Caki2 (cell line): Measurements from ENCODE around the gene TMEM182. TPM values are rescaled to one million over a fixed set of nuclear protein-coding genes. Genes with fewer than 3 reads are reported as not detected.

Experiments
- DNase-seq: peaks from one replicate; pipeline ENCODE4 v3.0.0-alpha.2; 2015; ENCODE audit warnings: low read depth
- in situ Hi-C: cut with HindIII; loops from 2 replicates; pipeline ENCODE4 v1.10.0; 2016; ENCODE audit warnings: low sequenced_read_pairs, low pct_unique_long_range_greater_than_20kb, mixed read lengths
- total RNA-seq: library from RNA; depleted of rRNA; stranded (reverse); fragments of >200 nt; shearing (Covaris generic); gene quantifications from 2 replicates; pipeline ENCODE4 v1.2.3, GENCODE V29; 2014; ENCODE audit warnings: low replicate concordance

Gene TMEM182
- total RNA-seq, 1 experiment from 2014 or later: 5.2 TPM

DNA sequence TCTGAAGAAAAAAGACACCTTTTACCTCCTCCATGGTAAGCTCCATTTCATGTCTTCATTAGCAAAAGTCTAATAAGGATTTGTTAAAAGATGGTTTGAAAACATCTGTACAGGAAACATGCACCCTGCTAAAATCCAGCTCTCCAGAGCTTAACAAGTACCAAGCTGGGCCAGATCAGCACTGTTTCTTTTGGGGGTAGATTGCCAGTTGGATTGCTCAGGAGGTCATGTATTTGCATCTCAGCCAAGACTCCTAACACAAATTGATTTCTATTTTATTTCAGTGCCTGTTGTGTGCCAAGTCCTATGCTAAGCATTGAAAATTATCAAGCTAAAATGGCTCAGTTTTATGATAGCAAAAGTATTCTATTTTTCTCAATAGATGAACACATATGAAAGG lies 3.4 kb upstream of the TMEM182 start:
- in situ Hi-C loops: no loop called here
- no peak for DNase-seq

DNA sequence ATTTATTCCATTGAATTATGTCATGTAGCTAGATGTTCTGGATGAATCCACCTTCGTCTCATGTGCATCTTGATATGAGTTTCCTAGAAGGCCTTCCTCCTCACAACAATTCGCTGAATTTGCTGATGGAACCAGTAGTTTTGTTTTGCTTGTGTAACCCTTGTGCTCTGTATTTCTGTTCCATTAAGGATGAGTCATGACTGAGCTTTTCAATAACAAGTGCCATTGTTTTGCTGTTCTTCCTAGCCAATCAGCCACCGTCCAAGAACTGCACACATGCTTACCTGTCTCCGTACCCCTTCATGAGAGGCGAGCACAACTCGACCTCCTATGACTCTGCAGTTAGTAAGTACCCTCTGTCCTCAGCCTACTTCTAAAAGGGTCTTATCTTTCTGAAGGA lies 2.3 kb downstream of the TMEM182 start:
- in situ Hi-C loops: no loop called here
- DNase-seq: peak; percentile 27

DNA sequence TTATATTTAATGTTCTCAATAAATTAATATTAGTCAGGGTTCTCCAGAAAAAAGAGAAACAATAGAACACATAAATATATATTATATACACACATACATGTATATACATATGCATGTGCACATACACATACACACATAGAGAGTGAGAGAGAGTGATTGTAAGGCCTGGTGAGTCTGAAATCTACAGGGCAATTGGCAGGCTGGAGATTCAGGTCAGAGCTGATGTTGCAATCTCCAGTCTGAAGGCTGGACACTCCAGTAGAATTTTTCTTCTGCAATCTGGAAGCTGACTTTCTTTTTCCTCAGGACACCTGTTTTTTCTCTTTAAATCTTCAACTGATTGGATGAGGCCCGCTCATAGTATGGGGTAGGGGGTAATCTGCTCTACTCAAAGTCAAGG lies 3.2 kb downstream of the TMEM182 start:
- no peak for DNase-seq

DNA sequence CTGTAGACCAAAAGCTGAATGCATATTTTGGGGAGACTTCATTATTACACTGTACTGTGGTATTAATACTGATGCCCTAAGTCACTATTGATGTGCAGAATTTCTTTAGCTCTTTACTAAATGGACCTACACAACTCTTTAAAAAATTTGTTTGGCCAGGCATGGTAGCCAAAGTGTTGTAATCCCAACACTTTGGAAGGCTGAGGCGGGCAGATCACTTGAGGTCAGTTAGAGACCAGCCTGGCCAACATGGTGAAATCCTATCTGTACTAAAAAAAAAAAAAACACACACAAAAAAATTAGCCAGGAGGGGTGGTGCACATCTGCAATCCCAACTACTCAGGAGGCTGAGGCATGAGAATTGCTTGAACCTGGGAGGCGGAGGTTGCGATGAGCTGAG lies 6.4 kb downstream of the TMEM182 start:
- in situ Hi-C loops: no loop called here
- DNase-seq: no peak

More for the DNA sequence above, 3.2 kb downstream of the TMEM182 start:
- in situ Hi-C loops: no loop called here

DNA sequence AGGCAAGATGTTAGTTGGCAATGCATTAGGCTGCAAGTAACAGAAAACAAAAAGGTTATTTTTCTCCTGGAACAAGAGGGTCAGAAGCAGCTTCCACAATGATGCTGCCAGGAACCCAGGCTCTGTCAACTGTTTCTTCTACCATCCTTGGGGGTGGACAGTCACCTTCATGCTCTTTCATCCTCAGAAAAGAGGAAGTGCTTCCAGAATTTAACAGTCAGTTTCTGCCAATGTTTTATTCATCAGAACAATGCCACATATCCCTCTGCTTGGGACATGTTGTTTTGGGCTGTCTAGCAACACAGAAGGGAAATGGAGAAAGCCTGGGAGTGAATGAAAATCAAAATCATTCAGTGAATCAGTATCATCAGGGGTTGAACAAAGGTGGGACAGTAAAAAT lies 7.1 kb downstream of the TMEM182 start:
- in situ Hi-C loops: no loop called here
- DNase-seq: no peak

DNA sequence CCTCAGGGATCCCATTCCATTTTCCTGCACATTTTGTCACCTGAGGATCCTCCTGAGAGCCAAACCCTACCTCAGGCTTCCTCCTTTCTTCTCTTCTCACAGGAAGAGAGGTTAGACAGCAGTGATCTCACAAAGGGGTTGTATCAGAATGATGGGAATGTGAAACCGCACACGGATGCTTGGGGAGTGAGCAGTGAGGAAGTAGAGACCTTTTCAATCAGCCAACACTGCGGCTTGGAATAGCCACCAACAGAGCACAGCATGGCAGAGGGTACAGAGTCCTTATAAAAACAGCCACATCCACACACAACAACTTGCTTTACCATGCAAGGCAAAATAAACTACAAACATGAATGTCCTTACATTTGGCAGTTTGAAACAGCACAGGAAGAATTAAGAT lies 8.7 kb downstream of the TMEM182 start:
- in situ Hi-C loops: no loop called here
- no peak for DNase-seq

DNA sequence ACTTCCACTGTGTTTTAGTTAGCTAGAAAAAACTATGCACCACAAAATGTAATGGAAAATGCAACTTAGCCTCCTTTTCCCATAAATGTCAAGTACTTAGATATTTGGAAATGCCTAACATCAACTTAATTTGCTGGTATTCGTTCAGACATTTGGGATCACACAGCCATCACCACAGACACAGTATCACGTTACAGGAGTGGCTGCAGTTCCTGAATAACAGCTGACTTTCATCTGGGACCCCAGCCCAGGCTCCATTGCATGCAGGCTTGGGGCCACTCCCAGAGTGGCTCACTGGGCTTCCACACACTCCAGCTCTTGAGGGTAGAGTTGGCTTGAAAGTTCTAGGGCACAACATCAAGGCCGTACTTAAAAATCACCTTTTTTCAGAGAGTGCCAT lies 9.3 kb downstream of the TMEM182 start:
- no peak for DNase-seq
- in situ Hi-C loops: no loop called here

DNA sequence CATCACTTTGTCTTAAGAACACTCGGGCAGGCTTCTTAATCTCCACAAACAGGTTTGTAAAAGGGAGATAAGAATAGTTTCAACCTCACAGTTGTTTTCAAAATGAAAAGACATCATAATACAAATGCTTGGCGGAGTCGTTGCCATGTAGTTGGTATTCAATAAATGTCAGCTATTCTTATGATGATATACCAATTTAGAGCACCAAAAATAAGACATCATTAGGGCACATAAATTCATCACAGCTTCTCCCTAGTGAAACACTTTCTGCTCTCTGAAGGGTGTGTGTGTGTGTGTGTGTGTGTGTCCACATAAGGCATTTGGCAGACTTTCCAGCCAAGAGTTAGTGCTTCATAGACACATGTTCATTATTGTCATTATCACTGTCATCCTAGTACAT lies 10.8 kb downstream of the TMEM182 start:
- in situ Hi-C loops: no loop called here
- no peak for DNase-seq

DNA sequence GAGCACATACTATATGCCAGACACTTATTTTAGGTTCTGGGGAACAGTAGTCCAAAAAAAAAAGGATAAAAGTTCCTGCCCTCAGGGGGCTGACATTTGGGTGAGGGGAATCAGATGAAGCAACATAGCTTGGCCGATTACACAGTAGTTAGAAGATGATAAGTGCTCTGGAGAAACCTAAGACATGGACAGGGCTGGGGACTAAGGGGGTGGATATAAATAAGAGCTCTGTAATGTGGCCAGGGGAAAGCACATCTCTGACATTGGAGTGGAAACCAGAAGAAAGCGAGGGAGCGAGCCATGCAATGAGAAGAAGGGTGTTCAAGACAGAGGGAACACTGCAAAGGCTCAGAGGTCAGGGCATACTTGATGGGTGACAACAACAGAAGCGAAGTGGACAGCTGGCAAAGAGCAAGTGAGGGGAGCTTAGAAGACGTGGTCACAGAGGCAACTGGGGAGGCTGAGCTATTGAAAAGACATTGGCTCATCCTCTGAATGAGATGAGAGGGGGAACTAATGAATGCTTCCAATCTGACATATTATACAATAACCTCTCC lies 11.4 kb downstream of the TMEM182 start:
- DNase-seq: no peak
- in situ Hi-C loops: no loop called here

DNA sequence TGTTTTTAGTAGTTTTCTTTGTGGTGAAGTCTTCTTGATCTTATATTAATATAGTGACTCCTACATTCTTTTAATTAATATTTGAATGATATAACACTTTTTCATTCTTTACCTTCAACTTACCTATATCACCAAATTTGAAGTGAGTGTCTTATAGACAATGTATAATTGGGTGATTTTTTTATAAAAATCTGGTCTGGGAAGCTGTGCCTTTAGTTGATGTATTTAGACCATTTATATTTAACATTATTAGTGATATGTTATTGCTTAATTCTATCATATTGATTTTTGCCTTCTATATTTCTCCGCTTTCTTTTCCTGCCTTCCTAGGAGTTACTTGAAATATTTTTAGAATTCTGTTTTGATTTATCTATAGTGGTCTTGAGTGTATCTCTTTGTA lies 16.4 kb downstream of the TMEM182 start:
- DNase-seq: no peak
- in situ Hi-C loops: no loop called here

DNA sequence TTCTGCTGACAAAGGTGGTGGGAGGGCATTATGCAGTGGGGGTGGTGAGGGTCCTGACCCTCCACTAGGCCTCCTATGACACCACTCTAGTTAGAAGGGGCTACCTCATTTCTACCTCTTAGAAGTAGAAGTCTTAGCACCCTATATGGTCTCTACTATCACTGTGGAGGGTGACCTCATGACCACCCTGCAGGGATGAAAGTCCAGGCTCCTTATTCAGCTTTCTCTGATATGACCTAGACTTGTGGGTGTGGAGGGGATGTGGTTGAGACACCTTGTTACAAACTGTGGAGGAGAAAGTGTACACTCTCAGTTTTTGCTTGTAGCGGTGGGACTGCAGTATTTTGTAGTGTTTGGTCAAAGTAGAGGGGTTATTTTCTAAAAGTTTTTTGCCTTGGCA lies 18.6 kb downstream of the TMEM182 start:
- DNase-seq: no peak
- in situ Hi-C loops: no loop called here

DNA sequence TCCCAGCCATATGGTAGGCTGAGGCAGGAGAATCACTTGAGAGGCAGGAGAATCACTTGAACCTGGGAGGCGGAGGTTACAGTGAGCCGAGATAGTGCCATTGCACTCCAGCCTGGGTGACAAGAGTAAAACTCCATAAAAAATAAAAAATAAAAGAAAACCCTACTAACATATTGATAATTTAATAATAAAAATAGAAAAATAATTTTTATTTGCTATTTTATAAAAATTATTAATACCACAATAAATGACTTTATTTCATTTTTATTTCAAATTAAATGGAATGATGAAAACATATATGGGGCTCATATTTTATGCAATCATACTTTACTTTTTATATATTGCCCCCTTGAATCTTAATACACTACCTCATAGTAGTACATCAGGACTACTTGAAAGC lies 20.4 kb downstream of the TMEM182 start:
- in situ Hi-C loops: no loop called here
- DNase-seq: no peak

DNA sequence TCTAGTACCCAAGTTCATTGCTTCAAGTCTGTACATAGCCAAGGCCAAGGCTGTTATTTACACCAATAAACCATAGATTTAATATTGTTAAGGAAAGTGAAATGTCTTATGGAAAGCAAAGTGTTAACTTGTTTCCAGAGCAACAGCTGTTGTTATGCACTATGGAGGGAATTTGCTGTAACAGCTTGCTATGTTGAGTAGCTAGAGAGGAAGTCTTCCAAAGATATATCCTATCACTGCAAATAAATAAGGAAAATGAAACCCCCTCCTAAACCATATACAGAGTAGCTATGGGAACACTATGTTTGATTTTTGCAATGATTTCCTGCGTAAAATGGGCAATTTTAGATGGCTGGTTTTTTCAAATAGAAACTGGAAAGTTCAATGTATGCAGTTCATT lies 21.1 kb downstream of the TMEM182 start:
- in situ Hi-C loops: no loop called here
- no peak for DNase-seq

DNA sequence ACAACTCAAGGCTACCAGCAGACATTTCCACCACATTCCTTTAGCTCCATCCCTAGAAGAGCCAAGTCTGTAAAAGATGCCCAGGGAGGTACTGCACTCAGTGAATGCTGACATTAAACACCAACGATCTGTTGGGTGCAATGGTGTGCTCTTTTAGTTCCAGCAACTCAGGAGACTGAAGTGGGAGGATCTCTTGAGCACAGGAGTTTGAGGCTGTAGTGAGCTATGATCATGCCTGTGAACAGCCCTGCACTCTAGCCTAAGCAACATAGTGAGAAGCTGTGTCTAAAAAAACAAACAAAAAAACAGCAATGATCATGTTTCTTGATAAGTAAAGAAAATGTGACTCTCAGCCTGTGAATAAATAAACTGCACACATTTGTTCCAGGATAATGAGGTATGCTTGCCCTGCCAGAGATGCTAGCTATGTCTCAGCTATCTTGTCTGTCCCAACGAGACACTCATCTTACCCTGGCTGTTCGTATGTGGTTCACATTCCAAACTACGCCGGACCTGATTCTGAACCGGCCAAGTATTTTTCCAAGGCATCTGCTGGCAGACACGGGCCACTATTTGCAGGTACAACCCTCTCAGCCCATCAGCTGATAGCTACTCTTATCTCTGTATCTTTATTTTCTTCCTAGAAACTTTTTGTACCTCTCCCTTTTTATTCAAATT lies 21.8 kb downstream of the TMEM182 start:
- in situ Hi-C loops: no loop called here
- DNase-seq: no peak

DNA sequence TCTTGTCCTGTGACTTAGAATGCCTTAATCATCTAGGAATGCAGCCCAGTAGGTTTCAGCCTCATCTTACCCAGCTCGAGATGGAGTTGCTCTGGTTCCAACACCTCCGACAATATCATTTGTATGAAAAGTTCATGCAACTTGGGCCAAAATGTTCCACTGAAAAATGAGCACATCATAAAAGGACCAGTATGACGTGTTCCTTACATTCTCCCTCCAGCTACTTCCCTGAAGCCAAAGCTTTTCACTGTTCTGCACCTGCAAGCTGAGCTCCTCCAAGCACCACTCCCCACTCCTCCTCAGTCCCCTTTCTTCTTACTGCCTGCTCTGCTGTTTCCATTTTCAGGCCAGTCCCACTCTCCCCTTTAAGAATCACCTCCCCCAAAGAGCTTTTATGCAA lies 23.1 kb downstream of the TMEM182 start:
- in situ Hi-C loops: no loop called here
- no peak for DNase-seq

DNA sequence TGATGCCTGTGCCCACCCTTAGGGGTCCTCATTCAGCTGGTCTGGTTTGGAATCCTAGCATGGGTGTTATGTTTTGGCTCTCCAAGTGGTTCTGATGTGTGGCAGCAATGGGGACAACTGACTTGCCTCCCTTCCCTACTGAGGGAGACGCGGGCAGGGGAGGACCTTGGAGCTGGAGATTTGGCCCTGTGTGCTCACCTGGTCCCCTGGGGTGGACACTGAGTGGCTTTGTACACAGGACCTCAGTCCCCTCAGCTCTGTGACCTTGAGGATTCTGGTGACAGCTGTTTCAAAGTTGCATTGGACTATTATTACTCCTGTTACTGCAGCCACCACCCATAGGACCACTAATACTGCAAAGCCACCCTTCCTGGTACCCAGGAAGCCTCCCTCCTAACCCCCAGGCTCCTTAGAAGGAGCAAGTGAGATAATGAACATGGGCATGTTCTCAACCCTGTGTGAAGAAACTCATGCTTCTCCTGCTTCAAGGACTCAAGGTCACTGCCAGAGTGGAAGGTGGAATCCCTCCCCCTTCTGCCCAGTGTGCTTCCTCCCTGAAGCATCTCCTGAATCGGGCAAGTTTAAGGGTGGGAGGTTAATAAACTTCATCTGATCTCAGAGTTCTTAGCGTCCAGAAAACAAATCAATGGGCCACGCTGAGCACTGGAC lies 26.5 kb downstream of the TMEM182 start:
- in situ Hi-C loops: no loop called here
- DNase-seq: no peak

DNA sequence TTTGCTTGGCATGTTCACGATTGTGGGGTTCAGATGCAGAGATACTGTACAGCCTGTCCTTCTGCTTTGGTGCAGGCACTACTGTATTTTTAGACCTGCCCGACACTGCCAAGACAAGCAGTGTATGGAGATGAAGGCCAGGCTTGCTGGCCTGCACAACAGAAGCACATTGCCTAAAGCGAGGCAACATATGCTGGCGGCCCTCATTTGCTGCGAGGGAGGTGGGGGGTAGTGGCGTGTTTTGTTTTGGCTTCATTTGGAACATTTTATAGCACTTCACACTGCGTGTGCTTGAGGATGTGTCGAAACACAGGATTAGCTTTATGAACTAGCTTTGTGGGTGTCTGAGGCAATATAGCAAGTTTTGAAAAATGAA lies 27.0 kb downstream of the TMEM182 start:
- in situ Hi-C loops: no loop called here
- no peak for DNase-seq

DNA sequence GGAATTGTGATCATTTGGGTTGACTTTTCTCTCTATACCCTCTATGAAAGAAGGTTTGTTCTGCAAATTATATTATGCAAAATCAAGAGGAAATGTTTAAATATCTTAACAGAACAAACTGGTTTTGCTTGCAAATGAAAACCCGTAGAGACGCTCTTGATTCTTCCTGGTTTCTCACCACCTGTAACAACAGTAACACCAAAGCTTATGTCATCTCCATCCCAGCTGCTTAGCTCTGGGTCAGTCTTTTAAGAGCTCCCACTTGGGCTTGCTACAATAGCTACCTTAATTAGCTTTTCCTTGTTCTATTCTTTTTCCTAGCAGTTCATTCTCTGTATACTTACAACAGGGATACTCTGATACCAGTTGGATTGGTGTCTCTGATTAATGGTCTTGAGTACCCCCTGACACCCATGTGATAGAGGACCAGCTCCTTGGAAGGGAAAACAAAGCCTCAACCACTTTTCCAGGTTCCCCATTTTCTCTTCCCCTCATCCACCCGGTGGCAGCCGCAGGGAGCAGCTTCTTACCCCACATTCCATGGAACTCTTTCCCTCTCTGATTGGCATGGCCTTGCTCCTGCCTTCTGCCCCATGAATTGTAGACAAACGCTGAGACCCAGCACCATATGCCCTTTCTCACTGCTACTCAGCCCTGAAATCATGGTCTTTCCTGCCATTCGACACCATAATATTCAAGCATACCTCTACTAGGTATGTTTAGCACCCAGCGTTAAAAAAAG lies 27.7 kb downstream of the TMEM182 start:
- in situ Hi-C loops: no loop called here
- DNase-seq: no peak

DNA sequence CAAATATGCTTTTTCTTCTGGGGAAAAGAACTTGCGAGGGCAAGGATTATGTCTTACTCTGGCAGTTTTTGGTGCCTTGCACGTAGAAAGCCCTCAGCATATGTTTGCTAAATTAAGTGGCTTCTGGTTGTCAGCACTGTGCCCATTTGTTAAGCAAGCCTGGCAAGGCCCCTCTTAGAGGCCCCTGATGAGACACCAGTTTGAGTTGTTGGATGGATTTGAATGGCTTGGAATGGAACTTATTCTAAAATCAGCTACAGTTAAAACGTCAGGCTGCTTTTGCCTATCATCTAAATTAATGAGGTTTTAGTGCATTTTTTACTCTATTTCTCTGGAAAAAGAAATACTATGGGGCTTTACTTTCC lies 28.2 kb downstream of the TMEM182 start:
- DNase-seq: no peak
- in situ Hi-C loops: no loop called here
